ENCODE results near the gene NYNRIN.

Gene NYNRIN

GRCh38 chr14:24465368-24465767, 66.6 kb downstream of the NYNRIN start:
- Histone ChIP-seq H3K36me3 (ENCODE audit: insufficient read depth, low read length) (no peaks in the 10 kb centered on the region), H4K20me1 (ENCODE audit: insufficient read depth, low read length) (no peaks in the 10 kb centered on the region), H3K9ac (ENCODE audit: low read length) (no peak overlapping the region), H3K9me3 (ENCODE audit: low read length) (no peaks in the 10 kb centered on the region), H3K4me1 (ENCODE audit: insufficient read depth, low read length, severe bottlenecking) (peaks cover 30% of the 10 kb centered on the region), H3K79me2 (ENCODE audit: insufficient read depth, low read length) (no peaks in the 10 kb centered on the region), H3K9me2 (ENCODE audit: low read depth, low read length) (no peaks in the 10 kb centered on the region), H3K27ac (ENCODE audit: low read depth, low read length, poor library complexity, severe bottlenecking) (peak overlapping the region; percentile 92), H3K4me2 (ENCODE audit: low read length) (no peak overlapping the region), H3F3A (ENCODE audit: insufficient read depth, low read length) (no peaks in the 10 kb centered on the region), H3K4me3 (ENCODE audit: low read depth, low read length, poor library complexity, severe bottlenecking) (no peak overlapping the region), H3K27me3 (ENCODE audit: insufficient read depth, low read length) (no peaks in the 10 kb centered on the region), H2AFZ (ENCODE audit: low read length) (no peak overlapping the region)
- TF ChIP-seq EZH2 (IDR thresholded peaks at IDR 0.05; ENCODE audit: borderline replicate concordance, low read length): no peak
- no peak for TF ChIP-seq CTCF (IDR thresholded peaks at IDR 0.05; ENCODE audit: low read length)

GRCh38 chr14:24465805-24466204, 67.0 kb downstream of the NYNRIN start:
- H3K4me3 ChIP-seq (ENCODE audit: low read depth, low read length, poor library complexity, severe bottlenecking): no peak overlapping the region
- H3K27me3 ChIP-seq (ENCODE audit: insufficient read depth, low read length): no peaks in the 10 kb centered on the region
- peak overlapping the region; percentile 92 for H3K27ac ChIP-seq (ENCODE audit: low read depth, low read length, poor library complexity, severe bottlenecking)
- H3K4me1 ChIP-seq (ENCODE audit: insufficient read depth, low read length, severe bottlenecking): peaks cover 30% of the 10 kb centered on the region
- no peak overlapping the region for H2AFZ ChIP-seq (ENCODE audit: low read length)
- H3K9me2 ChIP-seq (ENCODE audit: low read depth, low read length): no peaks in the 10 kb centered on the region
- H3K9me3 ChIP-seq (ENCODE audit: low read length): no peaks in the 10 kb centered on the region
- no peak for TF ChIP-seq CTCF (IDR thresholded peaks at IDR 0.05; ENCODE audit: low read length)
- TF ChIP-seq EZH2 (IDR thresholded peaks at IDR 0.05; ENCODE audit: borderline replicate concordance, low read length): no peak
- H3K9ac ChIP-seq (ENCODE audit: low read length): no peak overlapping the region
- H4K20me1 ChIP-seq (ENCODE audit: insufficient read depth, low read length): no peaks in the 10 kb centered on the region
- H3K4me2 ChIP-seq (ENCODE audit: low read length): no peak overlapping the region
- H3K36me3 ChIP-seq (ENCODE audit: insufficient read depth, low read length): no peaks in the 10 kb centered on the region
- H3F3A ChIP-seq (ENCODE audit: insufficient read depth, low read length): no peaks in the 10 kb centered on the region
- H3K79me2 ChIP-seq (ENCODE audit: insufficient read depth, low read length): no peaks in the 10 kb centered on the region
